Sigmoid colon (tissue), 4 donors: ENCODE data around the gene CHRNA1.

Source experiments
- EP300 ChIP-seq, 4 donors: sonication (generic); formaldehyde crosslinking; IDR thresholded peaks; one replicate each; pipeline ENCODE4 v1.6.1; 2017; ENCODE audit warnings: antibody characterized with exemption in 4 of 4
- POLR2A ChIP-seq, 2 donors: fragments of 450-650 bp; IDR thresholded peaks; one replicate each; pipeline ENCODE4 v1.6.1; 2016; ENCODE audit warnings: antibody characterized with exemption in 2 of 2, mild to moderate bottlenecking in 2 of 2, moderate library complexity in 2 of 2
- POLR2AphosphoS5 ChIP-seq, 4 donors: sonication (generic); formaldehyde crosslinking; IDR thresholded peaks; one replicate each; pipeline ENCODE4 v1.6.1; 2017; ENCODE audit warnings: antibody characterized with exemption in 4 of 4
- TF ChIP-seq, protein P1 (sequence below), 4 experiments: fragments of 450-650 bp in 3 of 4; fragments of 200-600 bp in 1 of 4; IDR thresholded peaks; one replicate each; pipeline ENCODE4 v1.5.1; 2016 to 2019; ENCODE audit warnings: antibody characterized with exemption in 4 of 4, mild to moderate bottlenecking in 3 of 4, moderate library complexity in 2 of 4

DNA sequence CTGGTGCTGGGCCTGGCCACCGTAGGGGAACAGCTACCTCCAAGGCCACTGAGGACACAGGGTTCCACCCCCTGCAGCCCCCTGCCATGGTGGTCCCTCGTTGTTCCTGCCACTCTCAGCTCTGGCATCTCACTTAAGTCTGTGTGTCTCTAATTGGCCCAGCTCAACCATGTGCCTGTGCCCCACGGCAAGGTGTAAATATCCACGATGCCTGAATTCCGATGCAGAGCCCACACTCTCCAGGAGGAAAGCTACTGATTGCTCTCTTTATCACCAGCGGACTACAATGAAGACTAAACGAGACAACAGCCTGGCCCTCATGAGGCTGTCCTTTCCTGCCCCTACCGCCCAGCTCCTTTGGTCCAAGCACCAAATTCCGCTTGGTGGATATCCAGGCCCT, 17.0 kb upstream of the CHRNA1 start:
- TF ChIP-seq, protein P1, sequence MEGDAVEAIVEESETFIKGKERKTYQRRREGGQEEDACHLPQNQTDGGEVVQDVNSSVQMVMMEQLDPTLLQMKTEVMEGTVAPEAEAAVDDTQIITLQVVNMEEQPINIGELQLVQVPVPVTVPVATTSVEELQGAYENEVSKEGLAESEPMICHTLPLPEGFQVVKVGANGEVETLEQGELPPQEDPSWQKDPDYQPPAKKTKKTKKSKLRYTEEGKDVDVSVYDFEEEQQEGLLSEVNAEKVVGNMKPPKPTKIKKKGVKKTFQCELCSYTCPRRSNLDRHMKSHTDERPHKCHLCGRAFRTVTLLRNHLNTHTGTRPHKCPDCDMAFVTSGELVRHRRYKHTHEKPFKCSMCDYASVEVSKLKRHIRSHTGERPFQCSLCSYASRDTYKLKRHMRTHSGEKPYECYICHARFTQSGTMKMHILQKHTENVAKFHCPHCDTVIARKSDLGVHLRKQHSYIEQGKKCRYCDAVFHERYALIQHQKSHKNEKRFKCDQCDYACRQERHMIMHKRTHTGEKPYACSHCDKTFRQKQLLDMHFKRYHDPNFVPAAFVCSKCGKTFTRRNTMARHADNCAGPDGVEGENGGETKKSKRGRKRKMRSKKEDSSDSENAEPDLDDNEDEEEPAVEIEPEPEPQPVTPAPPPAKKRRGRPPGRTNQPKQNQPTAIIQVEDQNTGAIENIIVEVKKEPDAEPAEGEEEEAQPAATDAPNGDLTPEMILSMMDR (IDR thresholded peaks at IDR 0.05): no peak
- TF ChIP-seq POLR2A (IDR thresholded peaks at IDR 0.05) (no peak), POLR2AphosphoS5 (IDR thresholded peaks at IDR 0.05) (no peak), EP300 (IDR thresholded peaks at IDR 0.05) (no peak)
